Natural killer cell (primary cell): ENCODE results near the gene SPP1. TPM values are rescaled to one million over a fixed set of nuclear protein-coding genes. Genes with fewer than 3 reads are reported as not detected.

ENCODE experiments used
- ATAC-seq, 3 donors: fragments of 150-1000 bp in 2 of 3; fragments of 200-7000 bp in 1 of 3; cut with Tn5 transposase; 1 replicate in 1 of 3; 2 replicates in 2 of 3; pipeline ENCODE4 v1.10.0; 2021; ENCODE audit warnings: mild to moderate bottlenecking in 2 of 3, moderate library complexity in 2 of 3
- DNase-seq, 2 donors: peaks; one replicate each; pipeline versions ENCODE4 v3.0.0 to v3.0.0-alpha.2; 2013 to 2021; ENCODE audit warnings: mixed read lengths in 1 of 2
- H3K27ac ChIP-seq: one replicate; pipeline ENCODE4 v1.5.1; 2013; ENCODE audit warnings: mild to moderate bottlenecking, low read length
- H3K27me3 ChIP-seq: one replicate; pipeline ENCODE4 v1.6.1; 2013; ENCODE audit warnings: low read length; ENCODE audit not compliant: control insufficient read depth, insufficient read depth
- H3K36me3 ChIP-seq: one replicate; pipeline ENCODE4 v1.6.1; 2013; ENCODE audit warnings: low read length; ENCODE audit not compliant: control insufficient read depth, insufficient read depth
- H3K4me1 ChIP-seq: one replicate; pipeline ENCODE4 v1.6.1; 2013; ENCODE audit warnings: low read length; ENCODE audit not compliant: control insufficient read depth, insufficient read depth
- H3K4me3 ChIP-seq: one replicate; pipeline ENCODE4 v1.5.1; 2013; ENCODE audit warnings: low read length
- H3K9me3 ChIP-seq: one replicate; pipeline ENCODE4 v1.6.1; 2013; ENCODE audit warnings: low read length; ENCODE audit not compliant: control insufficient read depth, insufficient read depth
- H3K27ac Mint-ChIP-seq, 2 donors: one replicate each; pipeline ENCODE4 v1.8.0; 2022; ENCODE audit warnings: mild to moderate bottlenecking in 2 of 2, mixed read lengths in 2 of 2, moderate library complexity in 1 of 2
- H3K27me3 Mint-ChIP-seq, 2 donors: one replicate each; pipeline ENCODE4 v1.8.0; 2022; ENCODE audit warnings: low read depth in 2 of 2, mixed read lengths in 2 of 2
- H3K36me3 Mint-ChIP-seq: one replicate; pipeline ENCODE4 v1.8.0; 2022; ENCODE audit warnings: mixed read lengths
- H3K4me1 Mint-ChIP-seq, 2 donors: one replicate each; pipeline ENCODE4 v1.8.0; 2022; ENCODE audit warnings: mixed read lengths in 2 of 2
- H3K4me3 Mint-ChIP-seq: one replicate; pipeline ENCODE4 v1.8.0; 2022; ENCODE audit warnings: mild to moderate bottlenecking, moderate library complexity, mixed read lengths
- H3K9me3 Mint-ChIP-seq, 2 donors: one replicate each; pipeline ENCODE4 v1.8.0; 2022; ENCODE audit warnings: mixed read lengths in 2 of 2
- WGBS: methylation state at CpG from one replicate; pipeline ENCODE4 v1.1.7; 2013; ENCODE audit warnings: missing lambda C conversion rate; ENCODE audit not compliant: insufficient coverage; 5-methylcytosine and 5-hydroxymethylcytosine counted together
- intact Hi-C: fragments of 100-400 bp; cut with micrococcal nuclease; formaldehyde crosslinking; loops from one replicate; pipeline ENCODE4 v1.14.2; 2022
- total RNA-seq, 4 donors: library from RNA; stranded (reverse); fragments of 120-200 nt in 1 of 4; gene quantifications; one replicate each; pipeline versions ENCODE4 v1.2.3 to v1.2.4, GENCODE V29; 2013 to 2022
- TF ChIP-seq, protein P1 (sequence below): fragments of 200-600 bp; IDR thresholded peaks from one replicate; pipeline ENCODE4 v1.8.0; 2022; ENCODE audit warnings: antibody characterized with exemption

Gene SPP1
- total RNA-seq, 3 donors from 2014 or later (not counting 1 experiment from before 2014, with no cell fraction given), result not detected

DNA sequence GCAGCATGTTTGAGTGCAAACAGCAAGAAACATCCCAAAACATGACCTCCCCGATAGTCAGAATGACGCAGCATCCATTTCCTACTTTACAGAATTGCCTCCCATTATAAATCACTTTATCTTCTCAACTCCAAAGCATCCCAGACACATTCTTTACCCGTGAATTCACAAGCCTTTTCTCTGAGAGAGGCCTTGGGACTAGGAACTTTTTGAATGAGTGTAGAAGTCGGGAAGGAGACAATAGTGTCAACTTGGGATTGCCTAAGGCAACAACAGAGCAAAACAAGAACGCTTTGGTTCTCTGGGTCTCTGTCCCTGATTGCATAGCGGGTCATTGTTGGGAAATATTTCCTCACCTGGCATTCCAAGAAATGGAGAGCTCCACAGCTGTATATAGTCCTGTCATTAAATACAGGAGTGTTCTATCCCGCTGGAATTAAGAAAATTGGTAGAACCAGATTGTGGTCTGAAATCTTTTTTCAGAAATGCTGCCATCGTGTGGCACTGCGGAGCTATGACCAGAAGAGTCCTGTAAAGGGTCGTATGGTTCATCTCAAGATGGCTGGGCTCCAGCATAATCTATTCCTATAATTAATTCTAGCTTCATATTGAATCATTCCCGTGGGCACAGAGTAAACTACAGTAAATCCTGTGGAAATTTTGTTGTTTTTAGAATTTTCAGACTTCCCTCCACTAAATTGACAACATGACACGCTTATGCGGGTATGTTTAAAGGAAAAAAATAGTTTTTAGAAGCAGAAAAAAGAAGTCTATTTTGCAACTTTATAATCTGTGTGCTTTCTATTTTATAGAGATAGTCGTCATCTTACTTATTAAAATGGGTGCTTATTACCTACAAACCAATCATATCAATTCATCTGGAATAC is 2.0 kb upstream of the SPP1 start:
- intact Hi-C loops, result loop anchor here (1.0 kb wide), 1 partner anchor 120 kb away; no protein-coding TSS in a partner anchor
- TF ChIP-seq, protein P1, sequence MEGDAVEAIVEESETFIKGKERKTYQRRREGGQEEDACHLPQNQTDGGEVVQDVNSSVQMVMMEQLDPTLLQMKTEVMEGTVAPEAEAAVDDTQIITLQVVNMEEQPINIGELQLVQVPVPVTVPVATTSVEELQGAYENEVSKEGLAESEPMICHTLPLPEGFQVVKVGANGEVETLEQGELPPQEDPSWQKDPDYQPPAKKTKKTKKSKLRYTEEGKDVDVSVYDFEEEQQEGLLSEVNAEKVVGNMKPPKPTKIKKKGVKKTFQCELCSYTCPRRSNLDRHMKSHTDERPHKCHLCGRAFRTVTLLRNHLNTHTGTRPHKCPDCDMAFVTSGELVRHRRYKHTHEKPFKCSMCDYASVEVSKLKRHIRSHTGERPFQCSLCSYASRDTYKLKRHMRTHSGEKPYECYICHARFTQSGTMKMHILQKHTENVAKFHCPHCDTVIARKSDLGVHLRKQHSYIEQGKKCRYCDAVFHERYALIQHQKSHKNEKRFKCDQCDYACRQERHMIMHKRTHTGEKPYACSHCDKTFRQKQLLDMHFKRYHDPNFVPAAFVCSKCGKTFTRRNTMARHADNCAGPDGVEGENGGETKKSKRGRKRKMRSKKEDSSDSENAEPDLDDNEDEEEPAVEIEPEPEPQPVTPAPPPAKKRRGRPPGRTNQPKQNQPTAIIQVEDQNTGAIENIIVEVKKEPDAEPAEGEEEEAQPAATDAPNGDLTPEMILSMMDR, result peak; percentile 81
- peak; percentile 68 to 90 (median 81) for ATAC-seq
- H3K27me3 Mint-ChIP-seq, result peaks cover 35 to 53% of the 10 kb centered on the region in 2 donors
- no peak overlapping the region for H3K27ac ChIP-seq
- 26% methylated on average over 9 of the region's 14 CpGs for WGBS
- no peak overlapping the region for H3K4me3 Mint-ChIP-seq
- H3K9me3 ChIP-seq, result no peaks in the 10 kb centered on the region
- H3K4me1 ChIP-seq, result peaks cover 4% of the 10 kb centered on the region
- H3K4me1 Mint-ChIP-seq, result peaks cover 5 to 6% of the 10 kb centered on the region in 2 donors
- H3K36me3 Mint-ChIP-seq, result no peaks in the 10 kb centered on the region
- peak in 1 of 2 donors; percentile 58 for DNase-seq
- H3K4me3 ChIP-seq, result no peak overlapping the region
- H3K36me3 ChIP-seq, result no peaks in the 10 kb centered on the region
- H3K9me3 Mint-ChIP-seq, result no peaks in the 10 kb centered on the region
- peaks cover 29% of the 10 kb centered on the region for H3K27me3 ChIP-seq
- no peak overlapping the region for H3K27ac Mint-ChIP-seq

DNA sequence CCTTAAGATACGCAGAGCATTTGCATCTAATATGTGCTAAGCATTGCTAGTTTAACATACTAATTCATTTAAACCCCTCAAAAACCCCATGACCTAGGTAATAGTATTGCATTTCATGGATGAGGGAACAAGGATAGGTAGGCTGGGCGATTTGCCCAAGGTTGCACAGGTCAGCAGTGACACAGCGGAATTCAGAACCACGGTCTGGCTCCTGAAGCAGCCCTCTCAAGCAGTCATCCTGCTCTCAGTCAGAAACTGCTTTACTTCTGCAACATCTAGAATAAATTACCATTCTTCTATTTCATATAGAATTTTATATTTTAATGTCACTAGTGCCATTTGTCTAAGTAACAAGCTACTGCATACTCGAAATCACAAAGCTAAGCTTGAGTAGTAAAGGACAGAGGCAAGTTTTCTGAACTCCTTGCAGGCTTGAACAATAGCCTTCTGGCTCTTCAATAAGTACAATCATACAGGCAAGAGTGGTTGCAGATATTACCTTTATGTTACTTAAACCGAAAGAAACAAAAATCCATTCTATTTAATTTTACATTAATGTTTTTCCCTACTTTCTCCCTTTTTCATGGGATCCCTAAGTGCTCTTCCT is 555 bp upstream of the SPP1 start:
- TF ChIP-seq, protein P1, result no peak
- no peak overlapping the region for H3K27ac ChIP-seq
- H3K4me1 Mint-ChIP-seq, result peaks cover 5 to 6% of the 10 kb centered on the region in 2 donors
- peaks cover 4% of the 10 kb centered on the region for H3K4me1 ChIP-seq
- H3K27ac Mint-ChIP-seq, result no peak overlapping the region
- H3K27me3 ChIP-seq, result peaks cover 32% of the 10 kb centered on the region
- H3K4me3 ChIP-seq, result no peak overlapping the region
- 32% methylated on average over 6 of the region's 6 CpGs for WGBS
- no peaks in the 10 kb centered on the region for H3K36me3 Mint-ChIP-seq
- intact Hi-C loops, result no loop called here
- H3K36me3 ChIP-seq, result no peaks in the 10 kb centered on the region
- ATAC-seq, result no peak
- H3K27me3 Mint-ChIP-seq, result peaks cover 34 to 46% of the 10 kb centered on the region in 2 donors
- no peak overlapping the region for H3K4me3 Mint-ChIP-seq
- DNase-seq, result no peak
- no peaks in the 10 kb centered on the region for H3K9me3 Mint-ChIP-seq
- H3K9me3 ChIP-seq, result no peaks in the 10 kb centered on the region

DNA sequence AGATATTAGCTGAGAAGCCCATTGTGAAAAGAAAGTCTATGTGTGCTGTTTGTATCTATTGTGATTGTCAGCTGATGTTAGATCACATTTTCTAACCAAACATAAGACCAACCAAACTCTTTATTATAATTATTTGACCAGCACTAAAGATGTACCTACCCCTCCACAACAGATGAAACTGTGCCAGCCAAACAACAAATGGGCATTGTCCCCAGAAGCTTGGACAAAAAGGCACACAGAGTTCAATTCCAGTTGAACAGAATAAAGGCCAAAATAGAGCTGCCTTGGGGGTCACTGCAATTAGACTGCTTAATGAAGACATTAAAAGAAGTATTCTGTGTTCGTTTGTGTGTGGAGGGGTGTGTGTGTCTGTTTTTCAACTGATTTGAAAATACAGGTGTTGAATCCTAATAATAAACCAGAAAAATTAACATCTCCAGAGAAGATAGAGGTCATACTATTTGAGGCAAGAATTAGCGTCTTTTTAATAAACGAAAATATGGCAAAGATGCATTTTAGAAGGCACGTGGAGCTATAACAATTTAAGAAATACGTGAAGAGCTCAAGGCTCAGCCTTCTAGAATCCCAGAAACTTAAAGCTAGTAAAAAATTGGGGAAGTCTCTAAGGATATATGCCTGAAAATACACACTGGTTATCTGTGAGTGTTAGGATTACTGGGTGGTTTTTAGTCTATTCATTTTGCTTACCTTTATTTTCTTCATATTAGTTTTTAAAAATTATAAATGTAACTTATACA is 2.2 kb downstream of the SPP1 start:
- no peaks in the 10 kb centered on the region for H3K36me3 ChIP-seq
- Mint-ChIP-seq H3K4me1 (peaks cover 5 to 6% of the 10 kb centered on the region in 2 donors), H3K4me3 (no peak overlapping the region), H3K27ac (no peak overlapping the region), H3K36me3 (no peaks in the 10 kb centered on the region), H3K9me3 (no peaks in the 10 kb centered on the region), H3K27me3 (peaks cover 21 to 26% of the 10 kb centered on the region in 2 donors)
- H3K4me1 ChIP-seq, result peaks cover 4% of the 10 kb centered on the region
- no peak overlapping the region for H3K4me3 ChIP-seq
- 92% methylated on average over 5 of the region's 5 CpGs for WGBS
- intact Hi-C loops, result no loop called here
- H3K27me3 ChIP-seq, result peaks cover 29% of the 10 kb centered on the region
- no peak overlapping the region for H3K27ac ChIP-seq
- no peaks in the 10 kb centered on the region for H3K9me3 ChIP-seq
- ATAC-seq (no peak), DNase-seq (no peak)
- TF ChIP-seq, protein P1, result no peak
